Fibroblast of mammary gland (primary cell): ENCODE data around the gene SNU13.
A peak's percentile ranks its signal among the peaks of the same experiment; 100 is the strongest.
"Not testable (repeated sequence)": the region's sequence is repeated elsewhere in the genome, so short reads cannot be mapped to it uniquely, and the experiment has no call there.

Source experiments
- DNase-seq: peaks from one replicate; pipeline ENCODE4 v3.0.0-alpha.2; 2010; ENCODE audit warnings: low read depth
- H3K4me3 ChIP-seq: 2 replicates; pipeline ENCODE4 v1.5.1; 2011; ENCODE audit warnings: low read depth, mild to moderate bottlenecking, low read length, moderate library complexity; ENCODE audit not compliant: control insufficient read depth
- TF ChIP-seq, protein P1 (sequence below): conservative IDR thresholded peaks from 2 replicates; pipeline ENCODE4 v1.5.1; 2011; ENCODE audit warnings: low read depth, low read length, inconsistent platforms; ENCODE audit not compliant: control insufficient read depth, insufficient read depth

The SNU13 gene

DNA sequence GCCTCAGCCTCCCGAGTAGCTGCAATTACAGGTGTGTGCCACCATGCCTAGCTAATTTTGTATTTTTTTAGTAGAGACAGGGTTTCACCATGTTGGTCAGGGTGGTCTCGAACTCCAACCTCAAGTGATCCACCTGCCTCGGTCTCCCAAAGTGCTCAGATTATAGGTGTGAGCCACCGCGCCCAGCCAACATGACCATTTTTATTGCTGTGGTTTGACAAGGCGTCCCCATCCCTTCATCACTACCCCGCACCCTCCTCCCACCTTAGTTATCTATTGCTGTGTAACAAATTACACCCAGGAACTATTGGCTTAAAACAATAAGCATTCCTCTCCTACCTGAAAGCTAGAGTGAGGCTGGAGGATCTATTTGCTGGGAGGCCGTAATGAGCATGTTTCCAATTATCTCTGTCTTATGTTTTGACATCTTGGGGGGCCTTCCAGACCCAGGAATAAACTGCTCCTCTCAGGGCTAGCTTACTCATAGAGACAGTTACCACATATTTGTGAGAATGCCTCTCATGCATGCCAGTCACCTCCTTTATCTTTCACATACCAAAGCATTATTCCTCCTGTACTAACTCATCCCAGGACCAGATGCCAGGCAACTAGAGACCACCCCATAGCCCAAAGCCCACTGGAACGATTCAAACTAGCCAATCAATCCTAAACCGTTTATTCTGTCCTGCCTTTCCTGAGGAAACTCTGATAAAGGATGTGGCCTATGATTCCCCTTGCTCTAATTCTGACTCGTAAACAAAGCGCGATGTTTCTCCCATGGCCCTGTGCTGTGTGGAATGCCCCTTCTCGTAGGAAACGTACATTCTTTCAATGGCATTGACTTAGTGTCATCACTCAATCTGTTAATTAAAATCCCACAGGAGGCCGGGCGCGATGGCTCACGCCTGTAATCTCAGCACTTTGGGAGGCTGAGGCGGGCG lies 19.4 kb downstream of the SNU13 start:
- DNase-seq = peak; percentile 81
- TF ChIP-seq, protein P1, sequence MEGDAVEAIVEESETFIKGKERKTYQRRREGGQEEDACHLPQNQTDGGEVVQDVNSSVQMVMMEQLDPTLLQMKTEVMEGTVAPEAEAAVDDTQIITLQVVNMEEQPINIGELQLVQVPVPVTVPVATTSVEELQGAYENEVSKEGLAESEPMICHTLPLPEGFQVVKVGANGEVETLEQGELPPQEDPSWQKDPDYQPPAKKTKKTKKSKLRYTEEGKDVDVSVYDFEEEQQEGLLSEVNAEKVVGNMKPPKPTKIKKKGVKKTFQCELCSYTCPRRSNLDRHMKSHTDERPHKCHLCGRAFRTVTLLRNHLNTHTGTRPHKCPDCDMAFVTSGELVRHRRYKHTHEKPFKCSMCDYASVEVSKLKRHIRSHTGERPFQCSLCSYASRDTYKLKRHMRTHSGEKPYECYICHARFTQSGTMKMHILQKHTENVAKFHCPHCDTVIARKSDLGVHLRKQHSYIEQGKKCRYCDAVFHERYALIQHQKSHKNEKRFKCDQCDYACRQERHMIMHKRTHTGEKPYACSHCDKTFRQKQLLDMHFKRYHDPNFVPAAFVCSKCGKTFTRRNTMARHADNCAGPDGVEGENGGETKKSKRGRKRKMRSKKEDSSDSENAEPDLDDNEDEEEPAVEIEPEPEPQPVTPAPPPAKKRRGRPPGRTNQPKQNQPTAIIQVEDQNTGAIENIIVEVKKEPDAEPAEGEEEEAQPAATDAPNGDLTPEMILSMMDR = no peak
- no peak overlapping the region for H3K4me3 ChIP-seq

DNA sequence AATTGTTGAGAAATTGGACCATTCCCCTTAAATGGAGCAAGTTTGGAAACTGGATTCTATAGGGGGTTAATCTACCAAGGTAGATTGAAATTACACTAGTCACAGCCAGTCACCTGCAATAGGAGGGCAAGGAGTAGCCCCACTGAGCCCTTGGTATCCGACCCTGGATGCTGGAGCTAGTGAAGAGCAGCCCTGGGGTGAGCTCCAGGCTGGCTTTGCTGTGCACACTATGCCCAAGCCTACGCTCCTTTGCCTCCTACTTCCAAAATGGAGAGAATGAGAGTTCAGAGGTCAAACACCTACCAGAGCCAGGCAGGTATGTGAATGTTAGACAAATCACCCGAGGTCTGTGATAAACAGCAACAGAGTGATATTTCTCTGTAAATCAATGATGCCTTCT lies 23.7 kb downstream of the SNU13 start:
- TF ChIP-seq, protein P1 = no peak
- no peak overlapping the region for H3K4me3 ChIP-seq
- no peak for DNase-seq

DNA sequence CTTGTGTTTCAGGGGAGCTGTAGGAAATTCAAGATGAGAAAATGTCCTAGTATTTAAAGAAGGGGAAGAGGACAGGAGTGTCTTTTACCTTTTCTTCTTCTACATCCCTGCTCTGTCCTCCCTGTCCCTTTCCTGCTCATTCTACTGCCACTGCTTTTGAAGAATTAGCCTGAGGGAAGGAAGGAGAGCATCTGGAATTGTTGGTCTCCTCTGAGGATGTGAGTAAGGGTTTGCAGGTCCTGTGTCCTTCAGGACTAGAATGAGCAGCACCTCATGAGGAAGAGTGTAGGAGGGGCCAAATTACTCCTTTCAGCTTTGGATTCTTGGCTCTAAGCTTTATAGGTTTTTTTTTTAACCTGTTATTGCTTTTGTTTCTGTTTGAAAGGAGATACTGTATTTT lies 24.2 kb downstream of the SNU13 start:
- H3K4me3 ChIP-seq = no peak overlapping the region
- no peak for DNase-seq
- TF ChIP-seq, protein P1 = no peak

GRCh38 chr22:41663594-41663993 lies 25.1 kb downstream of the SNU13 start:
- DNase-seq, H3K4me3 ChIP-seq: not testable (repeated sequence)

- DNase-seq = no peak
- no peak overlapping the region for H3K4me3 ChIP-seq
- TF ChIP-seq, protein P1 = no peak
Measured at GRCh38 chr22:41661713-41662112, 27.0 kb downstream of the SNU13 start.

GRCh38 chr22:41661088-41661487 lies 27.6 kb downstream of the SNU13 start:
- DNase-seq = no peak
- TF ChIP-seq, protein P1 = no peak
- H3K4me3 ChIP-seq = no peak overlapping the region

DNA sequence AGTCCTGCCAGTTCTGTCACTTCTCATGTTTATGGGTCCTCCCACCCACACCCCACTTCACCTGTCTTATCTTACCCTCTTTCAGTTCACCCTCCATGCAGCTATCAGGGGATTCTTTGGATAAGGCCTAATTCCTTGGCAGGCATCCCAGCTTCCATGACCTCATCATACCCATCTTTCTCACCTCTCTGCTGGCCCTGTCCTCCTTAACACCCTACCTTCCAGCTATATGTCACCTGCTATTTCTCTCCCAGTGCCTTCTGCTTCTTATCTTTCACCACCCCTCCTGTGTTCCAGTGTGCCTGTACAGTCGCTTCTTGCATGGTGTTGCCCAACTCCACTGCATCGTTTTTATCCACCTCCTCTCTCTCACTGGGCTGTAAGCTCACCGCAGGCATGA lies 28.3 kb downstream of the SNU13 start:
- TF ChIP-seq, protein P1 = no peak
- H3K4me3 ChIP-seq = no peak overlapping the region
- DNase-seq = no peak
